IPS-18c (cell line): ENCODE results near the gene OSBPL6.

Source experiments
- H3K4me3 ChIP-seq: 2 replicates; pipeline ENCODE4 v1.7.0; 2013; ENCODE audit warnings: low read depth, mild to moderate bottlenecking, low read length, moderate library complexity; ENCODE audit not compliant: insufficient read depth
- H3K9me3 ChIP-seq: one replicate; pipeline ENCODE4 v1.6.1; 2013; ENCODE audit warnings: mild to moderate bottlenecking, low read length, moderate library complexity; ENCODE audit not compliant: control insufficient read depth, insufficient read depth

The OSBPL6 gene

DNA sequence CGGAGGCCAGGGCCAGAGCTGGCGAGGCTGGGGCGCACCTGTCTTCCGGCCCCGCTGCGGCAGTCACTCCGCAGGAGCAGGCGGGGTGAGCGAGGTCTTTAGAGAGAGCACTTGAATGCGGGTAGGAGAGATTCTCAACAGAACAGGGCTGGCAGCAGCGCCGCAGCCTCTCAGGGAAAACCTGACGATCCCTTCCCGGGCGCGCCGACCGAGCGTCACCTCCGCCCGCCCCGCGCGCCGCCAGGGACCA is 256.1 kb downstream of the OSBPL6 start:
- peak overlapping the region; percentile 64 for H3K4me3 ChIP-seq

DNA sequence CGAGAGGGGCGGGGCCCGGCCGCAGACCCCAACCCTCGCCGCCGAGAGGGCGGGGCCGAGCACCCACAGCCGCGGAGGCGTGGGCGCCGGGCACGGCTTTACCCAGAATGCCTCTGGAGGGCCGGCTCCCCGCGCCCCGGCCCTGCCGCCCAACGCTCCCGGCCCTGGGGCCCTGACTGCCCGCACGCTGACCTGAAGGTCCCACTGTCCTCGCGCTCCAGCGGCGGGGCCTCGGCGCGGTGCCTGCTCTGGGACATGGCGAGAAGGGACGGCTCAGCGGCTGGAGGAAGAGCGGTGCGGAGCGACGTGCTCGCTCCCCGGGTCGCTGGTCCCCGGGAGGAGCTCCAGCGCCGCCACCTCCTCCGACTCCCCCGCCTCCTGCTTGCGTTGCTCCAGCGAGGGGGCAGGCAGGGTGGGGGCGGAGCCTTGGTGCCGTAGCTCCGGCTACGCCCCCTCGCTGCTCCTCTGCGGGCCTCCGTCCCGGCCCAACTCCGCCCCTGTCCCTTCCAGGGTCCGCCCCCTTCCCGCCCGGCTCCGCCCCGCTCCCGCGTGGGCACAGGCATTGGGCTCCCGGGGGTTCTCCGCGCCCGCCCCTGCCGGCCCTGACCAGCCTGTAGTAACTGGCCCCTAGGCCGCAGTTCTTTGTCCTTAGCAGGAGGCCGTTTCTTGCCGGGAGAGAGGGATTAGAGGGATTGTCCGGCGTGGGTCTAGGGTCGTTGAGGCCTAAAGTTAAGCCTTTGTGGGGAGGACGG is 256.6 kb downstream of the OSBPL6 start, which contains the start of the genes PJVK and PRKRA:
TSS of gene PJVK (plus strand) at position 605 of the 752 bp plus-strand sequence. CDS start 2,032 bp downstream, outside the sequence.
TSS of gene PRKRA (minus strand) at position 402 of the 752 bp plus-strand sequence. CDS start at position 257, 145 bp downstream.
- Histone ChIP-seq H3K4me3 (peak within 1 kb of the TSS; percentile 64), H3K9me3 (peaks cover 2% of the 10 kb centered on the region)

More for the DNA sequence above, 256.1 kb downstream of the OSBPL6 start:
- H3K9me3 ChIP-seq: peaks cover 2% of the 10 kb centered on the region

DNA sequence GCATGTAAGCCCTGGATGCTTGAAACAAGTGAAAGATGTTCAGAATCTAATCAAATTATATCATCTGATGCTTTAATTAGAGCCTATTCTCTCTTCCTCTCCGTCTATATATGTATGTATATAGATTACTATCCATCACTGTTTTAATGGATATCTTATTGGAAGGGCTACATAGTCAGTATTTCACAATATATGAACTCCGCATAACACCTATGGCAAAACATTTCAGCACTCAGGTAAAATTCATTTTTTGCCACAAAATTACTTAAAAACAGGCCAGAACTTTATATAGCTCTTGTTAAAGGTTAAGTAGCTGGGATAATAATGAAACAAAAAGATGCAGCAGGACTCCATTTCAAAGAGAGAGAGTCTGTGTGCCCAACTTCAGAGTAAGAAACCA is 258.0 kb downstream of the OSBPL6 start:
- Histone ChIP-seq H3K4me3 (no peak overlapping the region), H3K9me3 (peaks cover 2% of the 10 kb centered on the region)
